B cell (primary cell): ENCODE results near the gene PRH2. TPM values are rescaled to one million over a fixed set of nuclear protein-coding genes. Genes with fewer than 3 reads are reported as not detected.

Source experiments
- ATAC-seq: fragments of 200-7000 bp; cut with Tn5 transposase; one replicate; pipeline ENCODE4 v1.10.0; 2021; ENCODE audit warnings: low read depth, mild to moderate bottlenecking, moderate number of reproducible peaks, moderate library complexity
- CTCF ChIA-PET: fragments of 350-600 bp; sonication (Branson Sonifier 250); formaldehyde crosslinking; loops from one replicate; lab custom pipeline; 2021; ENCODE audit warnings: antibody characterized with exemption, inconsistent platforms; lab: Charles Lee
- POLR2A ChIA-PET: fragments of 350-600 bp; sonication (Branson Sonifier 250); formaldehyde crosslinking; loops from one replicate; lab custom pipeline; 2021; ENCODE audit warnings: antibody characterized with exemption; lab: Charles Lee
- DNase-seq: peaks from one replicate; pipeline ENCODE4 v3.0.0; 2013
- H2AFZ ChIP-seq: 2 replicates; pipeline ENCODE4 v1.6.1; 2012; ENCODE audit warnings: mild to moderate bottlenecking, low read depth, low read length; ENCODE audit not compliant: insufficient read depth, poor library complexity, severe bottlenecking
- H3K27ac ChIP-seq, 2 donors: 1 replicate in 1 of 2; 2 replicates in 1 of 2; pipeline ENCODE4 v1.5.1; 2012 to 2013; ENCODE audit warnings: low read length in 2 of 2, mild to moderate bottlenecking in 2 of 2, moderate library complexity in 1 of 2
- H3K27me3 ChIP-seq, 4 experiments: fragments of 200-600 bp in 1 of 4; sonication (generic) in 1 of 4; replicated peaks in 1 of 4; 1 replicate in 2 of 4; 2 replicates in 2 of 4; pipeline versions ENCODE4 v1.6.1 to v1.7.0; 2013 to 2016; ENCODE audit warnings: low read length in 3 of 4, mild to moderate bottlenecking in 2 of 4, mixed read lengths in 1 of 4, moderate library complexity in 1 of 4; ENCODE audit not compliant: insufficient read depth in 4 of 4, control insufficient read depth in 3 of 4; ENCODE audit errors: control extremely low read depth in 1 of 4
- H3K36me3 ChIP-seq, 2 experiments: replicated peaks in 1 of 2; 1 replicate in 1 of 2; 2 replicates in 1 of 2; pipeline versions ENCODE4 v1.6.1 to v1.7.1; 2013; ENCODE audit warnings: low read length in 1 of 2; ENCODE audit not compliant: insufficient read depth in 2 of 2, control insufficient read depth in 1 of 2; ENCODE audit errors: control extremely low read depth in 1 of 2, extremely low read depth in 1 of 2
- H3K4me1 ChIP-seq, 2 donors: fragments of 200-600 bp in 1 of 2; sonication (generic) in 1 of 2; 1 replicate in 1 of 2; 2 replicates in 1 of 2; pipeline versions ENCODE4 v1.5.1 to v1.6.1; 2013 to 2017; ENCODE audit warnings: low read length in 2 of 2; ENCODE audit not compliant: control insufficient read depth in 2 of 2, insufficient read depth in 2 of 2
- H3K4me2 ChIP-seq: replicated peaks from 2 replicates; pipeline ENCODE3; 2012; ENCODE audit warnings: mild to moderate bottlenecking, low read depth, low read length; ENCODE audit not compliant: poor library complexity, severe bottlenecking
- H3K4me3 ChIP-seq, 5 experiments: fragments of 200-600 bp in 1 of 5; sonication (generic) in 1 of 5; 1 replicate in 3 of 5; 2 replicates in 2 of 5; pipeline versions ENCODE4 v1.5.1 to v1.7.0; 2011 to 2016; ENCODE audit warnings: low read length in 4 of 5, mild to moderate bottlenecking in 4 of 5, low read depth in 2 of 5, control low read depth in 1 of 5, moderate library complexity in 1 of 5; ENCODE audit not compliant: insufficient read depth in 1 of 5; ENCODE audit errors: control extremely low read depth in 1 of 5, extremely low read depth in 1 of 5
- H3K79me2 ChIP-seq: fragments of 200-600 bp; sonication (generic); one replicate; pipeline ENCODE4 v1.6.0; 2016; ENCODE audit warnings: low read length; ENCODE audit not compliant: control insufficient read depth, insufficient read depth
- H3K9ac ChIP-seq: fragments of 200-600 bp; sonication (generic); 2 replicates; pipeline ENCODE4 v1.6.1; 2017; ENCODE audit warnings: mild to moderate bottlenecking, low read length, moderate library complexity
- H3K9me3 ChIP-seq, 3 donors: one replicate each; pipeline versions ENCODE4 v1.6.1 to v1.7.1; 2013; ENCODE audit warnings: low read length in 2 of 3; ENCODE audit not compliant: control insufficient read depth in 2 of 3, insufficient read depth in 1 of 3; ENCODE audit errors: control extremely low read depth in 1 of 3
- H4K20me1 ChIP-seq: 2 replicates; pipeline ENCODE4 v1.6.0; 2012; ENCODE audit warnings: mild to moderate bottlenecking, low read length; ENCODE audit not compliant: insufficient read depth, control insufficient read depth, poor library complexity, severe bottlenecking
- H3K27ac Mint-ChIP-seq: one replicate; pipeline ENCODE4 v1.8.0; 2021; ENCODE audit warnings: mixed read lengths
- H3K27me3 Mint-ChIP-seq: one replicate; pipeline ENCODE4 v1.8.0; 2021; ENCODE audit warnings: mixed read lengths
- H3K4me1 Mint-ChIP-seq: one replicate; pipeline ENCODE4 v1.8.0; 2021; ENCODE audit warnings: mixed read lengths
- H3K4me3 Mint-ChIP-seq: one replicate; pipeline ENCODE4 v1.8.0; 2021; ENCODE audit warnings: mixed read lengths
- H3K9me3 Mint-ChIP-seq: one replicate; pipeline ENCODE4 v1.8.0; 2022; ENCODE audit warnings: mixed read lengths; ENCODE audit not compliant: insufficient read depth
- EZH2 ChIP-seq: IDR thresholded peaks from 2 replicates; pipeline ENCODE4 v1.6.1; 2012; ENCODE audit warnings: borderline replicate concordance, low read depth, mild to moderate bottlenecking, moderate library complexity, low read length; ENCODE audit not compliant: insufficient read depth, poor library complexity, severe bottlenecking
- WGBS: methylation state at CpG from one replicate; pipeline ENCODE4 v1.1.5; 2013; ENCODE audit warnings: missing lambda C conversion rate; ENCODE audit not compliant: insufficient coverage; 5-methylcytosine and 5-hydroxymethylcytosine counted together
- intact Hi-C: fragments of 100-400 bp; cut with micrococcal nuclease; formaldehyde crosslinking; loops from one replicate; pipeline ENCODE4 v1.10.0; 2022
- polyA minus RNA-seq: library from RNA; depleted of rRNA, polyadenylated mRNA; stranded (reverse); fragments of >200 nt; gene quantifications from 2 replicates; pipeline ENCODE4 v1.2.3, GENCODE V29; 2012
- polyA plus RNA-seq: library from polyadenylated mRNA; depleted of rRNA; stranded (reverse); fragments of >200 nt; gene quantifications from 2 replicates; pipeline ENCODE4 v1.2.3, GENCODE V29; 2012
- total RNA-seq, 2 donors: library from RNA; stranded (reverse); fragments of 120-200 nt in 1 of 2; gene quantifications; 1 replicate in 1 of 2; 2 replicates in 1 of 2; pipeline versions ENCODE4 v1.2.3 to v1.2.4, GENCODE V29; 2013 to 2022
- TF ChIP-seq, protein P1 (sequence below): fragments of 200-600 bp; IDR thresholded peaks from one replicate; pipeline ENCODE4 v1.8.0; 2022; ENCODE audit warnings: antibody characterized with exemption, mild to moderate bottlenecking

Gene PRH2
- total RNA-seq (not detected in 2 replicates), polyA plus RNA-seq (0.89 and 2.6 TPM in 2 replicates), polyA minus RNA-seq (1.4 TPM in 1 of 2 replicates, not detected in the other)
- total RNA-seq (2013) = 0.35 TPM

DNA sequence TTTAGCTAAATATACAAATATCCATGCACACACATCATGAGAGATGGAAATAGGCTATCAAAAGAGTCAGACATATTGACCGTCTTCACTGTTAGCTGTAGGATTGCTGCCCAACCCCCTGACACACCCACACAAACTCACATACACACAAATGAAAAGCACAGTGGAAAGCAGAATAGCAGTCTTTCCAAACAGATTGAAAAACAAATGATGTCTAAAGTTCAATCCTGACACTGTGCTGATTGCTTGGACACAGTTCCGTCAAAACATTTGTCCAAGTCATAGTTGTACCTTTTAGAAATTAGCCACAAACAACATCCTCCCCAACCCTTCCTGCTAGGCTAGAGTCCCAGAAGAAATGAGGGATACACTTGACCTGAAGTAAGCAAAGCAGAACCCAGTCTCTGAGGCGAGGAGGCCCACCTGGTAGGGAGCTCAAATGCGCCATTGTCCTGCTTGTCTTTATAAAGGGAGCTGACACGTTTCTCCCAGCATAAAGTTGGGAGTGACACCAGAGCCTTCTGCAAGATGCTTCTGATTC lies at the start of gene PRH2:
TSS of gene PRH2 (plus strand) at position 491 of the 541 bp plus-strand sequence. CDS start at position 529, 38 bp downstream.
- ATAC-seq (no peak), DNase-seq (no peak)
- Mint-ChIP-seq H3K4me1 (no peaks in the 10 kb centered on the region), H3K9me3 (no peaks in the 10 kb centered on the region), H3K27me3 (no peaks in the 10 kb centered on the region), H3K27ac (no peak within 1 kb of the TSS), H3K4me3 (no peak within 1 kb of the TSS)
- Histone ChIP-seq H3K36me3 (no peaks in the 10 kb centered on the region), H3K9ac (no peak within 1 kb of the TSS), H2AFZ (no peak within 1 kb of the TSS), H4K20me1 (no peaks in the 10 kb centered on the region), H3K4me2 (no peak within 1 kb of the TSS), H3K79me2 (no peaks in the 10 kb centered on the region), H3K9me3 (peaks cover 0 to 1% (median 0%) of the 10 kb centered on the region in 3 donors), H3K27me3 (no peaks in the 10 kb centered on the region), H3K4me3 (no peak within 1 kb of the TSS), H3K27ac (no peak within 1 kb of the TSS), H3K4me1 (no peaks in the 10 kb centered on the region)
- 94% methylated on average over 4 of the region's 5 CpGs for WGBS
- ChIA-PET CTCF (no interaction called here), POLR2A (no interaction called here)
- TF ChIP-seq, protein P1, sequence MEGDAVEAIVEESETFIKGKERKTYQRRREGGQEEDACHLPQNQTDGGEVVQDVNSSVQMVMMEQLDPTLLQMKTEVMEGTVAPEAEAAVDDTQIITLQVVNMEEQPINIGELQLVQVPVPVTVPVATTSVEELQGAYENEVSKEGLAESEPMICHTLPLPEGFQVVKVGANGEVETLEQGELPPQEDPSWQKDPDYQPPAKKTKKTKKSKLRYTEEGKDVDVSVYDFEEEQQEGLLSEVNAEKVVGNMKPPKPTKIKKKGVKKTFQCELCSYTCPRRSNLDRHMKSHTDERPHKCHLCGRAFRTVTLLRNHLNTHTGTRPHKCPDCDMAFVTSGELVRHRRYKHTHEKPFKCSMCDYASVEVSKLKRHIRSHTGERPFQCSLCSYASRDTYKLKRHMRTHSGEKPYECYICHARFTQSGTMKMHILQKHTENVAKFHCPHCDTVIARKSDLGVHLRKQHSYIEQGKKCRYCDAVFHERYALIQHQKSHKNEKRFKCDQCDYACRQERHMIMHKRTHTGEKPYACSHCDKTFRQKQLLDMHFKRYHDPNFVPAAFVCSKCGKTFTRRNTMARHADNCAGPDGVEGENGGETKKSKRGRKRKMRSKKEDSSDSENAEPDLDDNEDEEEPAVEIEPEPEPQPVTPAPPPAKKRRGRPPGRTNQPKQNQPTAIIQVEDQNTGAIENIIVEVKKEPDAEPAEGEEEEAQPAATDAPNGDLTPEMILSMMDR = no peak
- TF ChIP-seq EZH2 = no peak
- intact Hi-C loops = no loop called here

DNA sequence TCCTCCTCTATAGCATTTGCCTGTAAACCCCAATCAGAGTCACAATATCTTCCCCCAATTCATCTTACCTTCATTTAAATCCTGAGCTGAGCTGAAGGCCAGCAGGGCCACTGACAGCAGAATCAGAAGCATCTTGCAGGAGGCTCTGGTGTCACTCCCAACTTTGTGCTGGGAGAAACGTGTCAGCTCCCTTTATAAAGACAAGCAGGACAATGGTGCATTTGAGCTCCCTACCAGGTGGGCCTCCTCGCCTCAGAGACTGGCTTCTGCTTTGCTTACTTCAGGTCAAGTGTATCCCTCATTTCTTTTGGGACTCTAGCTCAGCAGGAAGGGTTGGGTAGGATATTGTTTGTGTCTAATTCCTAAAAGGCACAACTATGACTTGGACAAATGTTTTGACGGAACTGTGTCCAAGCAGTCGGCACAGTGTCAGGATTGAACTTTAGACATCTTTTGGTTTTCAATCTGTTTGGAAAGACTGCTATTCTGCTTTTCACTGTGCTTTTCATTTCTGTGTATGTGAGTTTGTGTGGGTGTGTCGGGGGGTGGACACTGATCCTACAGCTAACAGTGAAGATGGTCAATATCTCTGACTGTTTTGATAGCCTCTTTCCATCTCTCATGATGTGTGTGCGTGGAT lies 44.8 kb upstream of the PRH2 start, which contains the start of gene PRH1:
TSS of gene PRH1 (minus strand) at position 170 of the 640 bp plus-strand sequence. CDS start at position 132, 38 bp downstream.
- DNase-seq (no peak), ATAC-seq (no peak)
- H3K9me3 Mint-ChIP-seq = no peaks in the 10 kb centered on the region
- Histone ChIP-seq H3K4me2 (no peak within 1 kb of the TSS), H3K27me3 (no peaks in the 10 kb centered on the region), H3K27ac (no peak within 1 kb of the TSS), H3K9ac (no peak within 1 kb of the TSS), H3K4me1 (no peaks in the 10 kb centered on the region), H3K36me3 (no peaks in the 10 kb centered on the region), H3K79me2 (no peaks in the 10 kb centered on the region), H3K9me3 (no peaks in the 10 kb centered on the region), H4K20me1 (no peaks in the 10 kb centered on the region), H3K4me3 (no peak within 1 kb of the TSS), H2AFZ (no peak within 1 kb of the TSS)
- TF ChIP-seq, protein P1 = no peak
- no peak for TF ChIP-seq EZH2
- 97% methylated on average over 5 of the region's 6 CpGs for WGBS
- POLR2A ChIA-PET = no interaction called here
- no peak within 1 kb of the TSS for H3K27ac Mint-ChIP-seq
- H3K27me3 Mint-ChIP-seq = no peaks in the 10 kb centered on the region
- CTCF ChIA-PET = no interaction called here
- H3K4me1 Mint-ChIP-seq = no peaks in the 10 kb centered on the region
- intact Hi-C loops = no loop called here
- no peak within 1 kb of the TSS for H3K4me3 Mint-ChIP-seq
